BLaER1 (cell line): ENCODE measurements around the gene ZNF48.

ENCODE experiments used
- H3K27ac ChIP-seq: shearing (Covaris generic); formaldehyde crosslinking; 2 replicates; pipeline ENCODE4 v1.8.1; 2022
- H3K27me3 ChIP-seq: shearing (Covaris generic); formaldehyde crosslinking; 2 replicates; pipeline ENCODE4 v1.8.1; 2022
- H3K36me3 ChIP-seq: shearing (Covaris generic); formaldehyde crosslinking; 2 replicates; pipeline ENCODE4 v1.8.1; 2022
- H3K4me1 ChIP-seq: shearing (Covaris generic); formaldehyde crosslinking; 2 replicates; pipeline ENCODE4 v1.8.1; 2022
- H3K4me2 ChIP-seq: shearing (Covaris generic); formaldehyde crosslinking; 2 replicates; pipeline ENCODE4 v1.8.1; 2022
- H3K4me3 ChIP-seq: shearing (Covaris generic); formaldehyde crosslinking; 2 replicates; pipeline ENCODE4 v1.8.1; 2022
- H3K9ac ChIP-seq: shearing (Covaris generic); formaldehyde crosslinking; 2 replicates; pipeline ENCODE4 v1.8.1; 2022
- H3K9me3 ChIP-seq: shearing (Covaris generic); formaldehyde crosslinking; 2 replicates; pipeline ENCODE4 v1.8.1; 2022
- H4K20me1 ChIP-seq: shearing (Covaris generic); formaldehyde crosslinking; 2 replicates; pipeline ENCODE4 v1.8.1; 2022
- Cebpa-rat ChIP-seq: shearing (Covaris generic); IDR thresholded peaks from 2 replicates; pipeline ENCODE4 v1.8.1; 2022

The ZNF48 gene

GRCh38 chr16:30368792-30369090 is 26.5 kb upstream of the ZNF48 start:
- peaks cover 54% of the 10 kb centered on the region for H3K4me1 ChIP-seq
- H3K36me3 ChIP-seq: peaks cover 38% of the 10 kb centered on the region
- H3K27ac ChIP-seq: peak overlapping the region; percentile 82
- peak overlapping the region; percentile 99 for H3K4me2 ChIP-seq
- H3K9ac ChIP-seq: peak overlapping the region; percentile 90
- peaks cover 59% of the 10 kb centered on the region for H4K20me1 ChIP-seq
- TF ChIP-seq Cebpa-rat: no peak
- H3K27me3 ChIP-seq: no peaks in the 10 kb centered on the region
- no peaks in the 10 kb centered on the region for H3K9me3 ChIP-seq
- H3K4me3 ChIP-seq: peak overlapping the region; percentile 88

GRCh38 chr16:30369091-30369937 is 25.9 kb upstream of the ZNF48 start:
- Histone ChIP-seq H3K27ac (peak overlapping the region; percentile 82), H3K4me1 (peaks cover 59% of the 10 kb centered on the region)
- TF ChIP-seq Cebpa-rat: no peak

GRCh38 chr16:30369938-30370455 is 25.2 kb upstream of the ZNF48 start:
- H3K36me3 ChIP-seq: peaks cover 26% of the 10 kb centered on the region
- peak overlapping the region; percentile 90 for H3K9ac ChIP-seq
- no peaks in the 10 kb centered on the region for H3K27me3 ChIP-seq
- no peaks in the 10 kb centered on the region for H3K9me3 ChIP-seq
- H4K20me1 ChIP-seq: peaks cover 48% of the 10 kb centered on the region
- no peak for TF ChIP-seq Cebpa-rat
- peak overlapping the region; percentile 82 for H3K27ac ChIP-seq
- H3K4me3 ChIP-seq: peak overlapping the region; percentile 88
- H3K4me1 ChIP-seq: peaks cover 64% of the 10 kb centered on the region
- peak overlapping the region; percentile 99 for H3K4me2 ChIP-seq

More at GRCh38 chr16:30369091-30369937, 25.9 kb upstream of the ZNF48 start:
- Histone ChIP-seq H3K4me3 (peak overlapping the region; percentile 88), H3K9me3 (no peaks in the 10 kb centered on the region), H3K36me3 (peaks cover 32% of the 10 kb centered on the region), H3K27me3 (no peaks in the 10 kb centered on the region), H3K4me2 (peak overlapping the region; percentile 99), H3K9ac (peak overlapping the region; percentile 90), H4K20me1 (peaks cover 54% of the 10 kb centered on the region)

- peak within 1 kb of the TSS; percentile 82 for H3K27ac ChIP-seq
- TF ChIP-seq Cebpa-rat: no peak
- H3K27me3 ChIP-seq: no peaks in the 10 kb centered on the region
- H3K36me3 ChIP-seq: peaks cover 19% of the 10 kb centered on the region
- H3K4me3 ChIP-seq: peak within 1 kb of the TSS; percentile 88
- H4K20me1 ChIP-seq: peaks cover 41% of the 10 kb centered on the region
- H3K9me3 ChIP-seq: no peaks in the 10 kb centered on the region
- H3K4me1 ChIP-seq: peaks cover 64% of the 10 kb centered on the region
- peak within 1 kb of the TSS; percentile 99 for H3K4me2 ChIP-seq
- H3K9ac ChIP-seq: peak within 1 kb of the TSS; percentile 90
Observed at GRCh38 chr16:30370456-30371247, 24.6 kb upstream of the ZNF48 start, which contains the start of gene TBC1D10B. Gene TBC1D10B (minus strand): TSS chr16:30370494. CDS start chr16:30370183, 311 bp downstream.

- no peak for TF ChIP-seq Cebpa-rat
- H3K4me1 ChIP-seq: peaks cover 58% of the 10 kb centered on the region
- peak overlapping the region; percentile 76 for H3K27ac ChIP-seq
- H3K9ac ChIP-seq: peak overlapping the region; percentile 74
- H3K27me3 ChIP-seq: no peaks in the 10 kb centered on the region
- no peaks in the 10 kb centered on the region for H3K9me3 ChIP-seq
- H3K4me2 ChIP-seq: peak overlapping the region; percentile 89
- H3K36me3 ChIP-seq: peaks cover 12% of the 10 kb centered on the region
- peaks cover 34% of the 10 kb centered on the region for H4K20me1 ChIP-seq
- peak overlapping the region; percentile 66 for H3K4me3 ChIP-seq
Observed at GRCh38 chr16:30371248-30371816, 23.9 kb upstream of the ZNF48 start.

GRCh38 chr16:30372038-30372712 is 23.0 kb upstream of the ZNF48 start:
- peak overlapping the region; percentile 76 for H3K27ac ChIP-seq
- no peaks in the 10 kb centered on the region for H3K27me3 ChIP-seq
- TF ChIP-seq Cebpa-rat: no peak
- peaks cover 26% of the 10 kb centered on the region for H4K20me1 ChIP-seq
- H3K4me1 ChIP-seq: peaks cover 58% of the 10 kb centered on the region
- H3K9ac ChIP-seq: peak overlapping the region; percentile 26; the same call in 1 of the 2 replicates
- no peak overlapping the region for H3K4me3 ChIP-seq
- peaks cover 6% of the 10 kb centered on the region; the same call in 1 of the 2 replicates for H3K36me3 ChIP-seq
- peak overlapping the region; percentile 89 for H3K4me2 ChIP-seq
- no peaks in the 10 kb centered on the region for H3K9me3 ChIP-seq

GRCh38 chr16:30372725-30373124 is 22.5 kb upstream of the ZNF48 start:
- Histone ChIP-seq H3K27ac (peak overlapping the region; percentile 76), H3K4me2 (no peak overlapping the region), H3K4me1 (peaks cover 57% of the 10 kb centered on the region), H3K9ac (no peak overlapping the region), H3K9me3 (no peaks in the 10 kb centered on the region), H4K20me1 (peaks cover 20% of the 10 kb centered on the region), H3K27me3 (no peaks in the 10 kb centered on the region), H3K36me3 (peaks cover under 1% of the 10 kb centered on the region; the same call in 1 of the 2 replicates), H3K4me3 (no peak overlapping the region)
- TF ChIP-seq Cebpa-rat: no peak

GRCh38 chr16:30374538-30374937 is 20.7 kb upstream of the ZNF48 start, which contains the start of gene MYL11:
Gene MYL11 (plus strand): TSS chr16:30374802. CDS start chr16:30374858, 56 bp downstream.
- Histone ChIP-seq H3K4me1 (peaks cover 48% of the 10 kb centered on the region), H3K4me2 (peak within 1 kb of the TSS; percentile 38), H3K36me3 (no peaks in the 10 kb centered on the region), H3K9ac (peak within 1 kb of the TSS; percentile 21; the same call in 1 of the 2 replicates), H3K27ac (peak within 1 kb of the TSS; percentile 1; the same call in 1 of the 2 replicates), H3K4me3 (no peak within 1 kb of the TSS), H3K27me3 (no peaks in the 10 kb centered on the region), H4K20me1 (peaks cover 2% of the 10 kb centered on the region), H3K9me3 (no peaks in the 10 kb centered on the region)
- no peak for TF ChIP-seq Cebpa-rat

GRCh38 chr16:30375864-30376263 is 19.4 kb upstream of the ZNF48 start:
- no peaks in the 10 kb centered on the region for H3K36me3 ChIP-seq
- no peak overlapping the region for H3K4me2 ChIP-seq
- no peak overlapping the region for H3K27ac ChIP-seq
- no peaks in the 10 kb centered on the region for H4K20me1 ChIP-seq
- H3K4me1 ChIP-seq: peaks cover 62% of the 10 kb centered on the region
- H3K9ac ChIP-seq: no peak overlapping the region
- no peaks in the 10 kb centered on the region for H3K27me3 ChIP-seq
- H3K9me3 ChIP-seq: no peaks in the 10 kb centered on the region
- no peak for TF ChIP-seq Cebpa-rat
- no peak overlapping the region for H3K4me3 ChIP-seq
